IMR-90 (cell line): ENCODE results near the gene NARS2. TPM values are rescaled to one million over a fixed set of nuclear protein-coding genes. Genes with fewer than 3 reads are reported as not detected.
"Not testable (repeated sequence)": the region's sequence is repeated elsewhere in the genome, so short reads cannot be mapped to it uniquely, and the experiment has no call there.

Source experiments
- ATAC-seq: fragments of 200-7000 bp; cut with Tn5 transposase; 2 replicates; pipeline ENCODE4 v1.9.1; 2020; ENCODE audit warnings: low read depth, mild to moderate bottlenecking, moderate library complexity
- BruUV-seq: library from RNA; stranded (reverse); fragments of 400-500 nt; replicated peaks from 2 replicates; lab custom pipeline; 2021; lab: Mats Ljungman, UMichigan
- CTCF ChIA-PET: fragments of 300-600 bp; formaldehyde crosslinking; extraction: SDS; loops from one replicate; lab custom pipeline; 2021; ENCODE audit warnings: antibody characterized with exemption; lab: Yijun Ruan, JAX
- POLR2A ChIA-PET: fragments of 300-600 bp; sonication (Branson Sonifier 250); formaldehyde crosslinking; loops from one replicate; lab custom pipeline; 2022; ENCODE audit warnings: antibody characterized with exemption; ENCODE audit not compliant: unreplicated experiment; lab: Charles Lee
- DNase-seq: peaks from one replicate; pipeline ENCODE4 v3.0.0; 2013
- H2AFZ ChIP-seq: replicated peaks from 2 replicates; pipeline ENCODE3; 2013; ENCODE audit warnings: low read length, mild to moderate bottlenecking; ENCODE audit not compliant: poor library complexity
- H2AK5ac ChIP-seq: 2 replicates; pipeline ENCODE4 v1.6.1; 2013; ENCODE audit warnings: low read depth, low read length, inconsistent platforms
- H2AK9ac ChIP-seq: replicated peaks from 2 replicates; pipeline ENCODE3; 2013; ENCODE audit warnings: mild to moderate bottlenecking, low read depth, low read length, moderate library complexity; ENCODE audit not compliant: poor library complexity
- H2BK120ac ChIP-seq: 2 replicates; pipeline ENCODE4 v1.6.1; 2013; ENCODE audit warnings: low read depth, low read length, inconsistent platforms
- H2BK15ac ChIP-seq: 3 replicates; pipeline ENCODE4 v1.6.1; 2013; ENCODE audit warnings: low read depth, low read length, inconsistent platforms
- H2BK20ac ChIP-seq: 2 replicates; pipeline ENCODE4 v1.6.1; 2013; ENCODE audit warnings: low read depth, mild to moderate bottlenecking, inconsistent platforms, low read length, moderate library complexity
- H2BK5ac ChIP-seq: 2 replicates; pipeline ENCODE4 v1.6.1; 2013; ENCODE audit warnings: mild to moderate bottlenecking, low read depth, low read length, inconsistent platforms; ENCODE audit not compliant: poor library complexity, severe bottlenecking
- H3K14ac ChIP-seq: replicated peaks from 2 replicates; pipeline ENCODE4 v1.6.1; 2013; ENCODE audit warnings: low read depth, low read length, inconsistent platforms
- H3K18ac ChIP-seq: 2 replicates; pipeline ENCODE4 v1.6.1; 2013; ENCODE audit warnings: low read depth, low read length, control low read depth
- H3K23ac ChIP-seq: 2 replicates; pipeline ENCODE4 v1.6.1; 2013; ENCODE audit warnings: low read depth, low read length, inconsistent platforms
- H3K27ac ChIP-seq: 2 replicates; pipeline ENCODE4 v1.5.1; 2013; ENCODE audit warnings: mild to moderate bottlenecking, control low read depth, low read length; ENCODE audit not compliant: insufficient read depth
- H3K27me3 ChIP-seq: 2 replicates; pipeline ENCODE4 v1.6.1; 2013; ENCODE audit warnings: low read length; ENCODE audit not compliant: control insufficient read depth, insufficient read depth
- H3K36me3 ChIP-seq: 2 replicates; pipeline ENCODE4 v1.6.1; 2013; ENCODE audit warnings: low read length, mixed read lengths; ENCODE audit not compliant: control insufficient read depth, insufficient read depth
- H3K4ac ChIP-seq: 2 replicates; pipeline ENCODE4 v1.6.1; 2013; ENCODE audit warnings: low read depth, low read length, inconsistent platforms
- H3K4me1 ChIP-seq: 2 replicates; pipeline ENCODE4 v1.6.1; 2013; ENCODE audit warnings: low read length, mixed read lengths; ENCODE audit not compliant: control insufficient read depth, insufficient read depth
- H3K4me2 ChIP-seq: 2 replicates; pipeline ENCODE4 v1.6.1; 2013; ENCODE audit warnings: low read depth, mild to moderate bottlenecking, control low read depth, low read length, moderate library complexity
- H3K4me3 ChIP-seq: 2 replicates; pipeline ENCODE4 v1.5.1; 2013; ENCODE audit warnings: low read depth, mild to moderate bottlenecking, control low read depth, low read length, moderate library complexity; ENCODE audit not compliant: insufficient read depth
- H3K56ac ChIP-seq: 2 replicates; pipeline ENCODE4 v1.6.1; 2013; ENCODE audit warnings: low read length, inconsistent platforms; ENCODE audit not compliant: insufficient read depth; ENCODE audit errors: extremely low read depth
- H3K79me1 ChIP-seq, 2 experiments: 2 replicates each; pipeline ENCODE4 v1.6.1; 2013; ENCODE audit warnings: low read length in 2 of 2, inconsistent platforms in 1 of 2, low read depth in 1 of 2
- H3K9ac ChIP-seq: 2 replicates; pipeline ENCODE4 v1.6.1; 2013; ENCODE audit warnings: low read depth, low read length, control low read depth
- H3K9me1 ChIP-seq: 2 replicates; pipeline ENCODE4 v1.6.1; 2013; ENCODE audit warnings: low read length, inconsistent platforms; ENCODE audit not compliant: insufficient read depth
- H3K9me3 ChIP-seq: 2 replicates; pipeline ENCODE4 v1.6.1; 2013; ENCODE audit warnings: low read length; ENCODE audit not compliant: control insufficient read depth, insufficient read depth
- H4K20me1 ChIP-seq: 2 replicates; pipeline ENCODE4 v1.6.1; 2013; ENCODE audit warnings: low read length, inconsistent platforms; ENCODE audit not compliant: insufficient read depth
- H4K5ac ChIP-seq: 2 replicates; pipeline ENCODE4 v1.6.1; 2013; ENCODE audit warnings: mild to moderate bottlenecking, low read depth, low read length, control low read depth
- H4K8ac ChIP-seq, 2 experiments: 2 replicates each; pipeline ENCODE4 v1.6.1; 2013; ENCODE audit warnings: low read depth in 2 of 2, low read length in 2 of 2, control low read depth in 1 of 2, inconsistent platforms in 1 of 2
- H4K91ac ChIP-seq: 2 replicates; pipeline ENCODE4 v1.6.1; 2013; ENCODE audit warnings: low read depth, low read length, inconsistent platforms; ENCODE audit not compliant: insufficient read depth
- MAFK ChIP-seq: IDR thresholded peaks from 2 replicates; pipeline ENCODE4 v1.6.1; 2012; ENCODE audit warnings: low read depth, low read length, improper control_type of control experiment
- WGBS, 2 experiments: methylation state at CpG; one replicate each; pipeline versions ENCODE4 v1.1.5 to v1.1.7; 2013; ENCODE audit warnings: missing lambda C conversion rate in 2 of 2; ENCODE audit not compliant: insufficient read length in 1 of 2; ENCODE audit errors: extremely low coverage in 2 of 2; 5-methylcytosine and 5-hydroxymethylcytosine counted together
- dilution Hi-C: fragments of 300-500 bp; cut with HindIII; formaldehyde crosslinking; loops from one replicate; pipeline ENCODE4 v1.14.3; 2018; ENCODE audit warnings: low sequenced_read_pairs; ENCODE audit not compliant: unreplicated experiment
- in situ Hi-C: fragments of 300-500 bp; cut with MboI; formaldehyde crosslinking; loops from 3 replicates; pipeline ENCODE4 v1.14.3; 2019; ENCODE audit warnings: low sequenced_read_pairs, inconsistent platforms, mixed read lengths
- intact Hi-C: fragments of 100-400 bp; cut with micrococcal nuclease; formaldehyde crosslinking; loops from 2 replicates; pipeline ENCODE4 v1.10.0; 2022
- polyA plus RNA-seq, 3 experiments: library from polyadenylated mRNA; depleted of rRNA; stranded (reverse); fragments of >200 nt; gene quantifications; 2 replicates each; pipeline ENCODE4 v1.2.3, GENCODE V29; 2012; ENCODE audit warnings: low replicate concordance in 1 of 3
- total RNA-seq: library from RNA; depleted of rRNA; stranded (reverse); fragments of >200 nt; gene quantifications from 2 replicates; pipeline ENCODE4 v1.2.3, GENCODE V29; 2012
- TF ChIP-seq, protein P1 (sequence below): conservative IDR thresholded peaks from 2 replicates; pipeline ENCODE4 v1.5.1; 2012; ENCODE audit warnings: mild to moderate bottlenecking, low read depth, low read length, improper control_type of control experiment

Gene NARS2
- total and polyA plus RNA-seq, 2 of the 4 experiments (the other 2 are of a cell fraction), result 8.0 to 15.8 TPM

DNA sequence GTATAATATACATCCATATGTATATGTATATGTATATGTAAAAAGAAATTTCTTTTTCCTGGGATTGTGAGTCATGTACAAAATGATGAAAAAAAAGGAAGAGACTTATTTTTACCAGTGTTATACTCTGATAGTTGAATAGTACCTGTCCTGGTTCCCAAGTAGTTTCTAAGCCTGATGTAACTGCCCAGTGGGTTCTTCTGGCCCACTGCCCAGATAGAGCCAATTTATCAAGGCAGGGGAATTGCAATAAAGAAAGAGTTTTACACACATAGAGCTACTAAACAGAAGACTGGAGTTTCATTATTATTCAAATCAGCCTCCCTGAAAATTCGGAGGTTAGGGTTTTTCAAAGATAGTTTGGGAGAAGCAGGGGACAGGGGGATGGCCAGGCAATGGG is 29.1 kb upstream of the NARS2 start:
- Histone ChIP-seq H4K8ac (no peak overlapping the region), H4K5ac (no peak overlapping the region), H3K27ac (no peak overlapping the region), H3K4me2 (no peak overlapping the region), H3K79me1 (no peaks in the 10 kb centered on the region), H2AK9ac (no peak overlapping the region), H3K56ac (no peak overlapping the region), H4K20me1 (no peaks in the 10 kb centered on the region; the same call in 1 of the 2 replicates), H3K9ac (no peak overlapping the region), H2BK120ac (no peak overlapping the region), H3K27me3 (no peaks in the 10 kb centered on the region; the same call in none of the 2 replicates), H2BK5ac (no peak overlapping the region), H3K4me1 (0 out of 2 replicates have a peak, but pooled peaks cover 4% of the 10 kb centered on the region), H3K9me3 (no peaks in the 10 kb centered on the region), H3K4ac (no peak overlapping the region), H3K23ac (no peak overlapping the region), H2BK20ac (no peak overlapping the region), H4K91ac (no peak overlapping the region), H2AFZ (no peak overlapping the region), H3K9me1 (0 out of 2 replicates have a peak, but pooled peaks cover 3% of the 10 kb centered on the region), H3K18ac (no peak overlapping the region), H2AK5ac (no peak overlapping the region), H3K4me3 (no peak overlapping the region), H2BK15ac (no peak overlapping the region), H3K36me3 (no peaks in the 10 kb centered on the region), H3K14ac (peak overlapping the region; percentile 21; the same call in 1 of the 2 replicates)
- WGBS, 2 experiments, result no CpG with 5 or more reads among the region's 1 CpG
- in situ Hi-C loops (no loop called here), dilution Hi-C loops (no loop called here), intact Hi-C loops (no loop called here)
- DNase-seq (no peak), ATAC-seq (no peak)
- no peak for TF ChIP-seq MAFK
- TF ChIP-seq, protein P1, sequence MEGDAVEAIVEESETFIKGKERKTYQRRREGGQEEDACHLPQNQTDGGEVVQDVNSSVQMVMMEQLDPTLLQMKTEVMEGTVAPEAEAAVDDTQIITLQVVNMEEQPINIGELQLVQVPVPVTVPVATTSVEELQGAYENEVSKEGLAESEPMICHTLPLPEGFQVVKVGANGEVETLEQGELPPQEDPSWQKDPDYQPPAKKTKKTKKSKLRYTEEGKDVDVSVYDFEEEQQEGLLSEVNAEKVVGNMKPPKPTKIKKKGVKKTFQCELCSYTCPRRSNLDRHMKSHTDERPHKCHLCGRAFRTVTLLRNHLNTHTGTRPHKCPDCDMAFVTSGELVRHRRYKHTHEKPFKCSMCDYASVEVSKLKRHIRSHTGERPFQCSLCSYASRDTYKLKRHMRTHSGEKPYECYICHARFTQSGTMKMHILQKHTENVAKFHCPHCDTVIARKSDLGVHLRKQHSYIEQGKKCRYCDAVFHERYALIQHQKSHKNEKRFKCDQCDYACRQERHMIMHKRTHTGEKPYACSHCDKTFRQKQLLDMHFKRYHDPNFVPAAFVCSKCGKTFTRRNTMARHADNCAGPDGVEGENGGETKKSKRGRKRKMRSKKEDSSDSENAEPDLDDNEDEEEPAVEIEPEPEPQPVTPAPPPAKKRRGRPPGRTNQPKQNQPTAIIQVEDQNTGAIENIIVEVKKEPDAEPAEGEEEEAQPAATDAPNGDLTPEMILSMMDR, result no peak
- no TSS peak for BruUV-seq
- CTCF ChIA-PET, result no interaction called here
- POLR2A ChIA-PET, result no interaction called here

DNA sequence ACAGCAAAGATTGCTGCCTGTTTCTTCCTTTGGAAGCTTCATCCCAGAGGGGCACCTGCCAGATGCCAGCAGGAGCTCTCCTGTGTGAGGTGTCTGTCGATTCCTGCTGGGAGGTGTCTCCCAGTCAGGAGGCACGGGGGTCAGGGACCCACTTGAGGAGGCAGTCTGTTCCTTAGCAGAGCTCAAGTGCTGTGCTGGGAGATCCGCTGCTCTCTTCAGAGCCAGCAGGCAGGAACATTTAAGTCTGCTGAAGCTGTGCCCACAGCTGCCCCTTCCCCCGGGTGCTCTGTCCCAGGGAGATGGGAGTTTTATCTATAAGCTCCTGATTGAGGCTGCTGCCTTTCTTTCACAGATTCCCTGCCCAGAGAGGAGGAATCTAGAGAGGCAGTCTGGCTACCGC is 28.1 kb upstream of the NARS2 start:
- H4K91ac ChIP-seq, H3K36me3 ChIP-seq, H4K5ac ChIP-seq, DNase-seq, H4K20me1 ChIP-seq, H2BK5ac ChIP-seq, H3K79me1 ChIP-seq, dilution Hi-C loops, H2BK120ac ChIP-seq, H3K27me3 ChIP-seq, H3K27ac ChIP-seq, H3K23ac ChIP-seq, H3K4me2 ChIP-seq, H3K4ac ChIP-seq, H2BK20ac ChIP-seq, CTCF ChIA-PET, H3K4me3 ChIP-seq, H2AFZ ChIP-seq, H4K8ac ChIP-seq, H3K4me1 ChIP-seq, H3K56ac ChIP-seq, H3K9me3 ChIP-seq, H2AK9ac ChIP-seq, H2AK5ac ChIP-seq, H3K9ac ChIP-seq, BruUV-seq, H3K9me1 ChIP-seq, in situ Hi-C loops, H3K14ac ChIP-seq, intact Hi-C loops, H2BK15ac ChIP-seq, H3K18ac ChIP-seq, POLR2A ChIA-PET, ATAC-seq: not testable (repeated sequence)
- 100% methylated on average over 1 of the region's 5 CpGs; no CpG with 5 or more reads in 1 of the 2 experiments for WGBS, 2 experiments
